GM18526 (cell line): ENCODE measurements around the gene CACNB1.

ENCODE experiments used
- POLR2A ChIP-seq: IDR thresholded peaks from 3 replicates; pipeline ENCODE4 v1.6.1; 2011; ENCODE audit not compliant: insufficient read length; ENCODE audit errors: extremely low read depth

CACNB1 gene

DNA sequence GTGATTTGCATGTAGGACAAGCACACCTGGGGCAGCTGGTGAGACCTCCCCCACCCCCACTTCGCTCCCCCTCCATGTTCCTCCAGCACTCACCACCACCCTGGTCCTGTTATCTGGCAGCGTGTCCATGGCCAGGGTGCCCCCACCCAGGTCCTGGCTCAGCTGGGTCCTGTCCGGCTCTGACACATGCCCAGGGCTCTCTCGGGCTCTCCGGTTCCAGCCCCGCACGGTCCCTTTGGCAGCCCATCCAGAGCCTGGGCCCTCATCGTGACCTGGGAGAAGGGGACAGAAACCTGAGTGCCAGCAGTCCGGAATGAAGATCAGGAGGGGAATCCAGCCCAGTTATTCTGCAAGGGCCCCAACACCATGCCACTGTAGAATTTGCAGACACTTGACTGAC is 57.9 kb downstream of the CACNB1 start:
- no peak for TF ChIP-seq POLR2A

DNA sequence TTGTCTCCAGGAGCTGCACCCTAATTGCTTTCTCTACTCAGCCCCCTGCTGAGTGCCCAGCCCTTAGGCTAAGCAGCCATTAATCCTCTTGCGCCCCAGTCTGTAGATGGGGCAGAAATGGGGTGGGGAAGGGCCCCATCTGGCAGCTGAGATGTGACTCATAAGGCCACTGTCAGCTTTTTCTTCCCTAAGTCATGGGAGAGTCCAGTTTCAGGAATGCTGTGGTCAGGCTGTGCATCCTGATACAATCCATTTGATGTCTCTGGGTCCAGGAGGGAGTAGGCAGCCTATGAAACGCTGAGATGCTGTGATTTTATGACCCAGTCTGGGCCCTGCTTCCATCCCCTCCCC is 58.3 kb downstream of the CACNB1 start:
- no peak for TF ChIP-seq POLR2A

DNA sequence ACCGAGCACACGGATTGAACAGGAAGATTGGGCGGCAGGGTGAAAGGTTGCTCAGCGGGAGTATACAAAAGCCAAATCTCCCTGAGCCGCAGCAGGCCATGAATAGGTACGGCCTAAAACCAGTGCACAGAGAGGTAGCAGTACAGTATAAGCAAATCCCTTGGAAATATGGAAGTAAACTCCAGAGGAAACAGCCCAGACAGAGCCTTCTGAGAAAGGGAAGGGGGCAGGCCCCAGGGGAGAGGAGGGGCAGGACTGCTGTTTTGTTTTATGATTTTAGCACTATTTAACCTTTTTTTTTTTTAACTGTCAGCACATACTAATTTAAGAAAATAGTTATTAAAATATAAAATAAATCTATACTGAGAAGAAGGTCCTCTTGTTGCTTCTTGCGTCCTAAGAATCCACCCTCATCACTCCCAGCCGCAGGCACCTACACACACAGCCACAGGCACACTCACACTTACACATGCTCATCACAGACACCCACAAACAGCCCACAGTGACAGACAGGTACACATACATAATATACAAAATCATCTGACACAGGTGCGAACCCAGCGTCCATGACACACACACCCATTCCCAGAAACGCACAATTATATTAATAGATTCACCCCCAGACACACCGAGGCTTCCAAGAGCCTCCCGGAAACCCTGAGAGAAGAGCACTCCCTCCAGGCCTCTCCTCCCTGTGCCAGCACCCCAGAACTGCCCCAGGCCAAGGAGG is 58.9 kb downstream of the CACNB1 start:
- no peak for TF ChIP-seq POLR2A

DNA sequence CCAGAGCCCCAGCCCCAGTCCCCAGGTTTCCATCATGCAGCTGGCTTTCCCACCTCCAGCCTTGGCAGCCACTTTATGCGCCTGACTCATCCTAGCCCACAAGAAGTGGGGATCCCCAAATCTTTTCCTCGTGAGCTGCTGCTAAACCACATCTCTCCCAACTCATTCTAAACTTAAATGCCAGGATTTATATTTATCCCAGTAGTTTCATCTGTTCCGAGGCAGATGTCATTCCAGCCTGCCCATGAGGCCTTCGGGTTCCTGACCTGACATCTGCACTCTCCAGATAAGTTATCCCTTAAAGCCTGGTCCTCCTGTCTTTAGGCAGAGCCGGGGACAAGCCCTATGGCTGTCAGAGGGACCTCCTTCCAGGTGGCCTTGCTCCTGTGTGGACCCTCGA is 62.6 kb downstream of the CACNB1 start:
- TF ChIP-seq POLR2A: no peak

DNA sequence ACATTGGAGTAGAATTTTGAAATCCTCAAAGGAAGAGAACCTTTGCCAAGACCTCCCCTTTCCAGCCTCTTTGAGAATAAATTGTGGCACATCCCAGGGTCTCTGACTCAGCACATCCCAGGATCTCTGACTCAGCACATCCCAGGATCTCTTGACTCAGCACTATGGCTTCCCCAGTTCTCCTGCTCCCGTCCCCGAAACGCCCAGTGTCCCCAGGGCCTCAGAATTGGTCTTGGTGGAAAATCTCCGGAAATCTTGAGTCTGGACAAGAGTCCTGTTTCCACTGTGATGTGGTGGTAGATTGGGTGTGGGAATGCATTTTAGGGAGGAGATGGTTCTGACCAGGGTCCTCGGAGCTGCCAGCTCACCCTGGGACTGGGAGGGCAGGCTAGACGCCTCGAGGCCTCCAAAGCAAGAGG is 65.3 kb downstream of the CACNB1 start:
- TF ChIP-seq POLR2A: no peak

DNA sequence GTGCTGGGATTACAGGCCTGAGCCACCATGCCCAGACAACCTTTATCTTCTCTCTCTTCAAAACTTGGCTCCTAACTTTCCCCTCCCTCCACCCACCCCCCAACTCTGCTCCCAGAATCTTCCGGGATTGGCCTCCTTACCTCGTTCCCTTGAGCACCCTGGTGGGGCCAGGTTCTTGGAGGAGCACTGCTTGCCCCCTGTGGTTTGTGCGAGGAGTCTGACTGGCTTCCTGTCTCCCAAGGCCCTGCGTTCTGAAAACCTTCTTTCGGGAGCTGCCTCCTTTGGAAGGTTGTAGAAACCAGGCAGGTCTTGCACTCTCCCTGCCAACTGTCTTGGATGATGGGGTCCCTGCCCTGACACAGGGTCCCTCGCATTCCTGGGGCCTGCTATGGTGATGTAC is 65.9 kb downstream of the CACNB1 start:
- no peak for TF ChIP-seq POLR2A

DNA sequence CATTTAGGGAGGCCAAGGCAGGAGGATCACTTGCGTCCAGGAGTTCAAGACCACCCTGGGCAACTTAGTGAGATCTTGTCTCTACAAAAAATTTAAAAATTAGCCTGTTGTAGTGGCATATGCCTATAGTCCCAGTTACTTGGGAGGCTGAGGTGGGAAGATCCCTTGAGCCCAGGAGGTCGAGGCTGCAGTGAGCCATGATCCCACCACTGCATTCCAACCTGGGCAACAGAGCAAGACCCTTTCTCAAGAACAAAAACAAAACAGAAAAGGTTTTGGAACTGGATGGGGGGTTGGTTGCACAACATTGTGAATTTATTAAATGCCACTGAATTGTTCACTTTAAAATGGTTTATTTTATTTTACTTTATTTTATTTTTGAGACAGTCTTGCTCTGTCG is 67.3 kb downstream of the CACNB1 start:
- no peak for TF ChIP-seq POLR2A

DNA sequence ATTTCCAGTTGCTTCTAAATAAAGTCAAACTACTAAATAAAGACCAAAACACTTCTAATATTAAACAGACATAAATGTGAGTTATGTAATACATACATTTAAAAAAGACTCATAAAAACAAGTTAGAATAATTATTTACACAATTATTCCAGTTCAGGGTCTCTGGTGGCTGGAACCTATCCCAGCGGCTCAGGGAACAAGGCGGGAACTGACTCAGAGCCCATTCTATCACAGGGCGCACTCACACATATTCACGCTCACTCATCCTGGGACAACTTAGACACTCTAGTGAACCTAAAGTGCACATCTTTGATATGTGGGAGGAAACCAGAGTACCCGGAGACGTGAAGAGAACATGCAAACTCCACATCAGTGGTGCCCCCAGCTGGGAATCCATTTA is 71.0 kb downstream of the CACNB1 start:
- no peak for TF ChIP-seq POLR2A

DNA sequence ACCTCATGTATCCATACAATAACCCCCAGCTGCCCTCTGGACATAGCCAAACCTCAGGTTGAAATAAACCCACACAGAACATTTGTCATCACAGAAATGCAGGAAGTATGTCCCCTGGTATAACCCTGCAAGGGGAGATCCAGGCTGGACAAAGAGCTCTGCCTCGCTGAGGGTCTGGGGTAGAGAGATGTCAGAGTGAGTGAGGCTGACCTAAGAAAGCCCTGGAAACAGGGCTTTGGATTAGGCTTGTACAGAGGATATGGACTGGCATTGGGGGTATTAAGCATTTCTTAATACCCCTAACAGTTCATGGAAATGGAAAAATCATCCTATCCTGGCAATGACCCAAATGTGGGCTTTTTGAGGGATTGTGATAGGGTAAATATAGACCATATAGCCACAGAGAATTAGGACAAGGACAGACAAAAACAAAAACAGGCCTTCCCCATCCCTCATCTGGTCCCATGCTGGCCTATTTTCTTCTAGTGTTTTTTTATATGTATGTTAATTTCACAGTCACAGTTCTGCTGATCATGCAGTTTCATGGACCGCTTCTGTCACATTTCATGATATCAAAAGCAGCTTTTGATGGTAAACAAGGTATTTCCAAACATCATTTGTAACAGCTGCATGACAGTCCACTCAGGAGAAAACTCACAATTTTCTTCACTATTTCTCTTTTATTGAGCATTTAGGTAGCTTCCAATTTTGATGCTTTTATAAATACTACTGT is 72.2 kb downstream of the CACNB1 start:
- no peak for TF ChIP-seq POLR2A

DNA sequence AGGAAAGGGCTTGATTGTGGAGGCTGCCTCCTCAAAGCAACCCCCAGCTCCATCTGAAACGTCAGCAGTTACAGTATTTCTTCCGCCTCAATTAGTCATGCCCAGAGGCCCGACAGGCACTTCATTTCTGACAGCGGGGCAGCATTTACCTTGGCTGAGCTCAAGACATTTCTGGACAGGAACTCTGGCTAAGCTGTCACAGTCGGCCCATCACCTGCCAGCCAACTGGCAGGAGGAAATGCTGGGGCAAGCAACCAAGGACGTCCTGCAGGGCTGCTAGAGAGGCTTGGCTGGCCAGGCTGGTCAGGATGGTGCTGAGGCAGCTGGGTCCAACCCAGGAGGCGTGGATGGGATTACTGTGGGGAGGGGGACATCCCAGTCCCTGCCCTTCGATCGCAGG is 73.8 kb downstream of the CACNB1 start:
- no peak for TF ChIP-seq POLR2A
